ENCODE measurements around the gene SHISA3.

- no peak for TF ChIP-seq EZH2phosphoT487 (IDR thresholded peaks at IDR 0.05; ENCODE audit: insufficient read depth, low read depth)
- no peak for TF ChIP-seq EZH2 (IDR thresholded peaks at IDR 0.05; ENCODE audit: insufficient read depth, poor library complexity, severe bottlenecking)
Measured at GRCh38 chr4:42445038-42445437, 47.8 kb downstream of the SHISA3 start.
